Measurements from ENCODE around the gene UBE2I. TPM values are rescaled to one million over a fixed set of nuclear protein-coding genes. Genes with fewer than 3 reads are reported as not detected.
"Not testable (repeated sequence)": the region's sequence is repeated elsewhere in the genome, so short reads cannot be mapped to it uniquely, and the experiment has no call there.

UBE2I gene
- polyA plus RNA-seq, 1 donor from 2014 or later: 165 TPM

DNA sequence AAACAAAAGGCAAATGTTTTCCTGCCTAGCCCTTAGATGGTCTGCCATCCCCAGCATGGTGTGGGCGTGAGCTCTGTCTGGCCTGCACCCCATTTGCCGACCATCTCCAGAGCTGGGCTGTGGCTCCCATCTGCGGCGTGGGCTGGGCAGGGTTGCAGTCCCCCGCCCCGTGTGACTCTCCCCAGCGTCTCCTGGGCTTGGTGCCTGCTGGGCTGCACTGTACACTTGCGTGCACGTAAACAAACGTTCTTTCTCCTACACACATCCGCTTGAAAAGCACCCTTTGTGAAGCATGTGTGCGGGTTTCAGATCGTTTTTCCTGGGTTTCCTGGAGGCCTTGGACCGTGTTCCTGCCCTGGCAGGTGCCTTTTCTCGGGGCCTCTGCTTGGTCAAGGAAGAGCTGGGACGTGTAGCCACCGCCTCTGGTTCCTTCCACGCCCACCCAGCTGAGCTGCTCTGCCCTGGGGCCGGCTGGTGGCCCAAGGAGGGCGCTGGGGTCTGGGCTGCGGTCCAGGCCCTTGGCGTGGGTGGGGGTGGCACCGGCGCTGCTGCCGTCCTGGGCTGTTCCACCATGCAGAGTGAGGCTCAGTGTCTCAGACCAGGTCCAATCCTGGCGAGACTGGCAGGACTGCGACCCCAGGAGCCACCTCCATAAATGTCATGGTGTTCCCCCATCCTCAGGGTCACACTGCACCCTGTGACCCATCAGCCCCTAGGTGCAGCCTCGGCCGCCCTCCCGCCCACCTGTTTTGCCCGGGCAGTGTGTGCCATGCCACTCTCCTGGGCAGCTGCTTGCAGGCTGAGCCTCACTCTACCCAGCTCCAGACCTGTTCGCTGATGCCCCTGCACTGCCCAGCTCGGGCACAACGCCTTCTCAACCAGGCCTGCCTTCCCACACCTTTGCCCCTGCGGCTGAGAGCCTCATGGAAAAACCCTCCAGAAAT lies 14.1 kb downstream of the UBE2I start:
- Mint-ChIP-seq H3K27me3 (no peaks in the 10 kb centered on the region), H3K27ac (peak overlapping the region; percentile 71 to 99 (median 81)), H3K4me3 (peak overlapping the region in 3 of 4 donors; percentile 2 to 60 (median 33)), H3K4me1 (peaks cover 6 to 12% (median 7%) of the 10 kb centered on the region in 3 donors), H3K36me3 (peaks cover 2% of the 10 kb centered on the region), H3K9me3 (no peaks in the 10 kb centered on the region)

DNA sequence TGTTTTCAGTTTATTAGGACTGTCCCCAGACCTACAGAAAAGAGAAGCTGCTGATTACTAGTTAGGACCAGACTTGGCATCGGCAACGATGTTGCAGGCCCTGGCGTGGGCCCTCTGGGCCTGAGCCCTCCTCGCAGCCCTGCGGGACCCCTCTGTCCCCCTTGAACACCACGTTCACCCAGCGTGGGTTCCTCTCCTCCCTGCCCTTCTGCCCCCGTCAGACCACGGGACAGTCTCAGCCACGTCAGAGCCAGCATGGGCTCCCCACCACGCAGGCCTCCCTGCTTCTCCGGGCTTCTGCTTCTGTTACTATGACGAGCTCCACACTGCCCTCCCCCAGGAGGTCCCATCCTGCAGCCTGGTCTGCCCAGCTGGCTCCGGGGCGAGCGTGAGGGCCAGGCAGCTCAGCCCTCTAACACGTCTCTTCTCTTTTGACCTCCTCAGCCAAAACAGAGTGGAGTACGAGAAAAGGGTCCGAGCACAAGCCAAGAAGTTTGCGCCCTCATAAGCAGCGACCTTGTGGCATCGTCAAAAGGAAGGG lies 14.9 kb downstream of the UBE2I start:
- Mint-ChIP-seq H3K9me3 (no peaks in the 10 kb centered on the region), H3K27ac (peak overlapping the region; percentile 81 to 99 (median 95)), H3K4me1 (peaks cover 6 to 16% (median 7%) of the 10 kb centered on the region in 3 donors), H3K4me3 (peak overlapping the region in 2 of 4 donors; percentile 12 to 60), H3K27me3 (no peaks in the 10 kb centered on the region), H3K36me3 (peaks cover 2% of the 10 kb centered on the region)

DNA sequence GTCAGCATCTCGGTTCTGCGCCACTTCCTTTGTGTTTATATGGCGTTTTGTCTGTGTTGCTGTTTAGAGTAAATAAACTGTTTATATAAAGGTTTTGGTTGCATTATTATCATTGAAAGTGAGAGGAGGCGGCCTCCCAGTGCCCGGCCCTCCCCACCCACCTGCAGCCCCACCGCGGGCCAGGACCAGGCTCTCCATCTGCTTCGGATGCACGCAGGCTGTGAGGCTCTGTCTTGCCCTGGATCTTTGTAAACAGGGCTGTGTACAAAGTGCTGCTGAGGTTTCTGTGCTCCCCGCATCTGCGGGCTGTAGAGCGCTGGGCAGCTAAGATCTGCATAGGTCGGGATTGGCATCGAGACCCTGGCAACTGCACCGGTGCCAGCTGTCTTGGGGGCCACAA lies 15.8 kb downstream of the UBE2I start:
- Mint-ChIP-seq H3K4me3 (peak overlapping the region in 2 of 4 donors; percentile 41 to 55), H3K36me3 (peaks cover 2% of the 10 kb centered on the region), H3K27me3 (no peaks in the 10 kb centered on the region), H3K27ac (peak overlapping the region; percentile 94 to 99 (median 95)), H3K9me3 (no peaks in the 10 kb centered on the region), H3K4me1 (peaks cover 6 to 16% (median 7%) of the 10 kb centered on the region in 3 donors)

DNA sequence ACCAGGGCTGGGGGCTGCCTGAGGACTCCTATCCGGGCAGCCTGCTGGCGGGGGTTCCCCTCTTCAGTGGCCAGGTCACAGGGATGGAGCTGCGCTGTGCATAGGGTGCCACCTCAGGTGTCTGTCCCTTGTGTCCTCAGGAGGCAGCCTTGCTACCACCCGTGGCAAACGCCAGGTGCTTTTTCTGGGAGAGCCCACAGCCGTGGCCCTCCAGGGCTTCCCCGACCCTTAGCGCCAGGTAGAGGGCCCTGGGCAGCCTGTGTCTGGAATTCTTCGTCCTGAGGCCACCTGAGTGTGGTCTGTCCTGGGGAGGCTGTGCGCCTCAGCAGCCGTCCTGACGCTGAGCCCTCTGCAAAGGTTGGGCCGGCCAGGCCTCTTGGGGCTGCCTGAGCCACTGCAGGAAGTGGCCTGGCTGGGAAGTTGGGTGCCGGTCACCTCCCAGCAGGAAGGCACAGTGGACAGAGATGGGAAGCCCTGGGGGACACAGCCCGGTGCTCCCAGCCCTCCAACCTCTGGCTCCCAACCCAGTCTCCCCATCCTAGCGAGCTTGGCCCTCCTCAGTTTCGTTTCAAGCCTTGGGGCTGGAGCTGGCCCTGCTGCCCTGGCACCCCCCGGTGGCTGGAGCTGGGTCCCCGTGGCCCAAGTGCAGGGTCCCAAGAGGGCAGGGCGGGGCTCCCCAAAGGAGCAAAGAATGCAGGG lies 16.4 kb downstream of the UBE2I start:
- Mint-ChIP-seq H3K4me3 (peak overlapping the region in 3 of 4 donors; percentile 41 to 93 (median 44)), H3K9me3 (no peaks in the 10 kb centered on the region), H3K27ac (peak overlapping the region; percentile 94 to 99 (median 95)), H3K27me3 (no peaks in the 10 kb centered on the region), H3K4me1 (peaks cover 6 to 16% (median 8%) of the 10 kb centered on the region in 3 donors), H3K36me3 (peaks cover 2% of the 10 kb centered on the region)

DNA sequence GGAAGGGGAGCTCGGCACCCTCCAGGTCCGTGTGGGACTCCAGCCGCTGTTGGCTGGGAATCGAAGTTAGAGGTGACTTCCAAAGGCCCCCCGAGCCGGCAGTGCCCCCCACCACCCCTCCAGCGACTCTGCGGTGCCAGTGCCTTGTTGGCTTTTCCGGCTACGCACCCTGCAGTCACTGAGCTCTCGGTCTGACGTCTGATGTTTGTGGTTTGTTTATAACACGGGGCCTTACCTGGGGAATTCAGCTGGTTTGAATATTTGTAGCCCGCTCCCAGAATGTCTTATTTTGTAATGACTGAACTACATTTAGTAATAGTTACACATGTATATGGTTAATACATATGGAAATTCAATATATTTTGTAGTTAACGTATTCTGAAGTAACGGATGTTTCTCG lies 17.0 kb downstream of the UBE2I start:
- Mint-ChIP-seq H3K27ac (peak overlapping the region; percentile 95 to 99 (median 99)), H3K4me3 (peak overlapping the region; percentile 44 to 93 (median 76)), H3K36me3 (peaks cover 2% of the 10 kb centered on the region), H3K9me3 (no peaks in the 10 kb centered on the region), H3K4me1 (peaks cover 7 to 18% (median 11%) of the 10 kb centered on the region in 3 donors), H3K27me3 (peaks cover 2% of the 10 kb centered on the region)

DNA sequence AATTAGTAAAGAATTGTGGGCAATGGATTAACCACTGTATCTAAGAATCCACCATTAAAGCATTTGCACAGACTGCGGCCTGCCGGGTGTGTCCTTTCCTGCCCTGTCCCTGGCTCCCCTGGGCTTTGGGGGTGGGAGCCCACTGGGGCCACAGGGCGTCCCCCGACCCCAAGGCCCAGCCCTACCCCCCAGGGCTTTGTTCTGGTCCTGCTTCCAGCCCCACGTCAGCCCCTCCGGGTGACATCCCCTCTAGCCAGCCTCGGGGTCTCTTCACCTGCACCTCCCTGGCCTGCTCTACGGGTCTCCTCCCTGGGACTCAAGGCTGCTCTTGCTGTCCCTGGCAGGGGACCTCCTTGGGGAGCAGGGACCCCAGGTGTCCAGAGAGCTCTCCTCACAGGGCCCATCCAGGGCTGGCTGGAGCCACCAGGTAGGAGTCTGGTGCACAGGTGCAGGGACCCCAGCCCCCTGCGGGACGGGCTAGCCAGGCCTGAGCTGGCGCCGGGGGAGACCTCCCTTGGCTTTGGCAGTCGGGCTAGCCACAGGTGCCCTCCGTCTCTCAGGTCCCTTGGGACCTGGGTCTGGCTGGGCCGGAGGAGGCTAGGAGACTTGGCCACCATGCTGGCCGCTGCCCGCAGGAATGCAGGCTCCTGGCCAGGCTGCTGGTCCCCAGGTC lies 17.6 kb downstream of the UBE2I start:
- no peaks in the 10 kb centered on the region for H3K9me3 Mint-ChIP-seq
- H3K36me3 Mint-ChIP-seq: peaks cover 5% of the 10 kb centered on the region
- H3K4me3 Mint-ChIP-seq: peak overlapping the region; percentile 44 to 93 (median 76)
- peaks cover 13 to 23% (median 16%) of the 10 kb centered on the region in 3 donors for H3K4me1 Mint-ChIP-seq
- H3K27ac Mint-ChIP-seq: peak overlapping the region; percentile 95 to 99 (median 99)
- H3K27me3 Mint-ChIP-seq: peaks cover 6% of the 10 kb centered on the region

DNA sequence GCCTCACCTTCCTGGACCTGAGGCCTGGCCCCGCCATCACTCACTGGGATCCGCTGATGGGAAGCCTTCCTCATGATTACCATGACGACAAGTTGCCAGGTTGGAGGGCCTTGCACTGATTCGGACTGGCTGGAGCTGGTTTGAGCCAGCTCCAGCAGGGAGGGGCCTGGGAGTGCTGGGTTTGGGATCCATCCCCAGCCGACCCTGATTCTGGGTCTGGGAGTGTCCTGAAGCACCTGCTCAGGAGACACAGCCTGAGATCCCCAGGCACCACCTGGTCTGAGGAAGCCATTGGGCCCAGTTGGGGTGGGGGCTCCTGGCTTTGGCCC lies 18.1 kb downstream of the UBE2I start:
- peaks cover 5% of the 10 kb centered on the region for H3K36me3 Mint-ChIP-seq
- H3K27me3 Mint-ChIP-seq: peaks cover 7% of the 10 kb centered on the region
- peaks cover 13 to 25% (median 18%) of the 10 kb centered on the region in 3 donors for H3K4me1 Mint-ChIP-seq
- peak overlapping the region in 2 of 3 donors; percentile 95 to 99 for H3K27ac Mint-ChIP-seq
- H3K4me3 Mint-ChIP-seq: peak overlapping the region in 1 of 4 donors; percentile 40
- H3K9me3 Mint-ChIP-seq: no peaks in the 10 kb centered on the region

DNA sequence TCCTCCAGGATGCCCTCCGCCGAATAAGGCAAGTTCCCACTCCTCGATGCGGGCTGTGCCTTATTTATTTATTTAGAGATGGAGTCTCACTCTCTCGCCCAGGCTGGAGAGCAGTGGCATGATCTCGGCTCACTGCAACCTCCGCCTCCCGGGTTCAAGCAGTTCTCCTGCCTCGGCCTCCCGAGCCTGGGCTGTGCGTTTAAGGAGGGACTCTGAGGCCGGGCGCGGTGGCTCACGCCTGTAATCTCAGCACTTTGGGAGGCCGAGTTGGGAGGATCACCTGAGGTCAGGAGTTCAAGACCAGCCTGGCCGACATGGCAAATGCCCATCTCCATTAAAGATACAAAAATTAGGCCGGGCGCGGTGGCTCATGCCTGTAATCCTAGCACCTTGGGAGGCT lies 18.7 kb downstream of the UBE2I start:
- not testable (repeated sequence) for H3K36me3 Mint-ChIP-seq, H3K9me3 Mint-ChIP-seq, H3K27me3 Mint-ChIP-seq
- peaks cover 13 to 28% (median 20%) of the 10 kb centered on the region in 3 donors for H3K4me1 Mint-ChIP-seq
- H3K4me3 Mint-ChIP-seq: peak overlapping the region in 1 of 4 donors; percentile 40
- peak overlapping the region in 2 of 3 donors; percentile 95 to 99 for H3K27ac Mint-ChIP-seq

DNA sequence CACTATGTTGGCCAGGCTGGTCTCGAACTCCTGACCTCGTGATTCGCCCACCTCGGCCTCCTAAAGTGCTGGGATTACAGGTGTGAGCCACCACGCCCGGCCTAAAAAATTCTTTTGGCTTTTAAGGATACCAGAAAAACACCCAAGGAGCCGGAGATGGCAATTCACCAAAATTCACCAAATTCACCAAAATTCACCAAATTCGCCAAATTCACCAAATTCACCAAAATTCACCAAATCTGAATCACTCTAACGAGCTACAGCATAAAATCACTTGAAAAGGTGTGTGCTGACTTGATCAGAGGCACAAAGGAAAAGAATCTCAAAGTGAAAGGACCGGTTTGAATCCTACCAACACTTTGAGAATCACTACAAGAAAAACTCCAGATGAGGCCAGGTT lies 19.5 kb downstream of the UBE2I start:
- not testable (repeated sequence) for H3K27me3 Mint-ChIP-seq, H3K36me3 Mint-ChIP-seq, H3K9me3 Mint-ChIP-seq
- Mint-ChIP-seq H3K4me3 (peak overlapping the region in 2 of 4 donors; percentile 22 to 57), H3K27ac (peak overlapping the region; percentile 57 to 99 (median 78)), H3K4me1 (peaks cover 13 to 28% (median 20%) of the 10 kb centered on the region in 3 donors)

DNA sequence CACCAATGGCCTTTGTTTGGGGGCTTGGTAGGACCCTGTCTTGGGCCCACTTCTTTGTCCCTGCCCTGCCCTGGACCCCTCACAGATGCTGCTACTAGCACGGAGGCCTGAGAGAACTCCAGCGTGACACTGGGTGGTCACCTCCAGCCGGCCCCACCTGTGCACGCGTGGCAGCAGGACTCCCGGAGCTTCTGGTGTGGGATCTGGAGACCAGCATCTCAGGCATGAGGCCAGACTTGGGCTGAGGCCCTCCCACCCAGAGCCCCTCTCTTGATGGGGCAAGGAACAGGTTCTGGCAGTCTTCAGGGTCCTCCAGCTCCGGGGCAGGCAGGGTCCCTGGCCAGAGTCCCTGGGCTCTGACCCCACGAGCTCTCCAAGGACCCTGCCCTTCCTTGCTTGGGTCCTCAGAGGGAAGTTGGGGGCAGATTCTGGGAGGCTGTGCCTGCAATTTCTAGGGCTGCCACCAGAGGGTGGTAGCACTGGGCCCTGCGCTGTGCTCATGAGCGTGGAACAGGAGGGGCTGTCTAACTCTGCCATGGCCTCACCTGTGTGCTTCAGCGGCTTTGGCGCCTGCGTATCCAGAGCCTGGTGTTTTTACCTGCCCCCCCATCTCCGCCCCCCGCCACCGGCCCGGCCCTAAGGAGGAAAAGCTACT lies 21.0 kb downstream of the UBE2I start:
- peaks cover 16% of the 10 kb centered on the region for H3K27me3 Mint-ChIP-seq
- H3K9me3 Mint-ChIP-seq: no peaks in the 10 kb centered on the region
- peaks cover 13 to 30% (median 24%) of the 10 kb centered on the region in 3 donors for H3K4me1 Mint-ChIP-seq
- peaks cover 3% of the 10 kb centered on the region for H3K36me3 Mint-ChIP-seq
- H3K27ac Mint-ChIP-seq: peak overlapping the region in 2 of 3 donors; percentile 76 to 98
- H3K4me3 Mint-ChIP-seq: peak overlapping the region in 3 of 4 donors; percentile 45 to 93 (median 65)

DNA sequence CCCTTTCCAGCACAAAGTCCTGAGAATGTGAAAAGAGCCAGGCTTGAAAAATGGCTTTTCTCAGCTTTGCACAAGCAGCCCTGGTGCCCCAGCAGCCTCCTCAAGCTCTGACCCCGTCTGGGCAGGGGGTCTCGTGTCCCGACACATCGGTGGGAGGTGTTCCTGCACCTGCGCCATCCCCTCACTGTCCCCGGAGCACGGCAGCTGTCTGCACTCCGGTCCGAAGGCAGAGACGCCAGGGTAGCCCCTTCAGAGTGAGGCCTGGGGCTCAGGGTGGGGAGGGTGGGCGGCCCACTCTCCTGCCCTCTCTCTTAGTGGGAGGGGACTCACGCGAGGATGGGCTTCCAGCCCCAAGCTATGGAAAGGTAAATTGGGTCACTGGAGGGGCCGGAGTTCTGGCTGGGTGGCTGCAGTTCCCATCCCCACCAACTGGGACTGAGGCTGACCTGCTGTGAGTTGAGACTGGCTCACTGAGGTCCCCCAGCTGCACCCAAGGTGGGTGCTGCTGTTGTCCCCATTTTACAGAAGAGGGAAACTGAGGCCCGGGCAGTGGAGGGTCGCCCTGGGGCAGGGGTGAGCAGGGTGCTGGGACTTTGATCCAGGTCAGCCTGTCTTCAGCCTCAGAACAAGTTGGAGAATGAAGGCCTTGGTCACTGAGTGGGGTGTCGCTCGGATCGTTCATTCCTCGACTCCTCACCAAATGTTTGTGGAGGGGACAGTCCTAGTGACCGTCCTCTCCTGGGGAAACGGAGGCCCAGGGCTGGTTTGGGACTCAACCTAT lies 21.7 kb downstream of the UBE2I start:
- Mint-ChIP-seq H3K36me3 (peaks cover 3% of the 10 kb centered on the region), H3K4me1 (peaks cover 13 to 27% (median 24%) of the 10 kb centered on the region in 3 donors), H3K27ac (peak overlapping the region; percentile 98 to 100 (median 98)), H3K4me3 (peak overlapping the region; percentile 83 to 94 (median 93)), H3K9me3 (no peaks in the 10 kb centered on the region), H3K27me3 (peaks cover 16% of the 10 kb centered on the region)

DNA sequence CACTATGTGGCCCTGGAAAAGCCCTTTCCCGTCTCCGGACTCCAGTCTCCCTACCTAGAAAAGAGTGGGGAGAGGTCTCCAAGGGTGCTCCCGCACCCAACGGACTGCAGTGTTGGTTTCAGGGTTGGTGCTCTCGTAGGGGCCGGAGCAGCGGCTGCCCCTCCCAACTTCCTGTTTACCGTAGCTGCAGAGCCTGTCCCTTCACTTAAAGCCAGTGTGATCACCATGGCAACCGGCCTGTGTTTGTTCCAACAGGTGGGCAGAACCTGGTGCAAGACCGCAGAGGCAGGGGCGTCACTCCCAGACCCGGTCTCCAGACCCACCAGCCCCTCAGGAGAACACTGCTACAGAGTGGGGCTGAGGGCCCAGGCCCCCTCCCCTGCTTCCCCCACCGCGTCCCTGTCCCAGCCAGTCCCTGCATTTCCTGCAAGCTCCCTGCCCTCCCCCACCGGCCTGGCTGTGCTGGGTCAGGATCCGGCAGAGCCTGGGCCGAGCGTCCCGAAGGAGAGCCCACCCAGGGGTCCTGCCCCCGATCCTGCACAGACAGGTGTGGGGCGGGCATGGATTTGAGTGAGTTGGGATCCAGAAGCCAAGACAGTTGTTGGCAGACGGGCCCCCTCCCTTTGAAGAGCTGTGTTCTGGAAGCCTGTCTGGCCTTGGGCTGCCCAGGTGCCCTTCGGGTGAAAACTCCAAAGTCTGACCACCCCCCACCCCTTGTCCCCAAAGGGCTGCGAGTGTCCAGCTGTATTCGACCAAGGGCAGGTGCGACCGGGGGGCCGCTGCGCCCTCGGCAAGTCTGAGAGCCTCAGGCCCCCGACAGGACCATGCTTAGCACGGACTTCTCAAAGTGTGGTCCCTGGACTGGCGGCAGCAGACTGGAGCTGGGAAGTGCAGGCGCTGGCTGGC lies 22.5 kb downstream of the UBE2I start:
- Mint-ChIP-seq H3K27me3 (peaks cover 16% of the 10 kb centered on the region), H3K36me3 (peaks cover 3% of the 10 kb centered on the region), H3K4me3 (peak overlapping the region; percentile 83 to 94 (median 93)), H3K27ac (peak overlapping the region; percentile 98 to 100 (median 98)), H3K4me1 (peaks cover 6 to 23% (median 21%) of the 10 kb centered on the region in 3 donors), H3K9me3 (no peaks in the 10 kb centered on the region)

Data from IgD-negative memory B cell (primary cell).